Measurements from ENCODE around the gene NOTCH1. TPM values are rescaled to one million over a fixed set of nuclear protein-coding genes. Genes with fewer than 3 reads are reported as not detected.
A peak's percentile ranks its signal among the peaks of the same experiment; 100 is the strongest.

NOTCH1 gene
- total RNA-seq, 1 donor from 2014 or later, result 39.7 TPM

DNA sequence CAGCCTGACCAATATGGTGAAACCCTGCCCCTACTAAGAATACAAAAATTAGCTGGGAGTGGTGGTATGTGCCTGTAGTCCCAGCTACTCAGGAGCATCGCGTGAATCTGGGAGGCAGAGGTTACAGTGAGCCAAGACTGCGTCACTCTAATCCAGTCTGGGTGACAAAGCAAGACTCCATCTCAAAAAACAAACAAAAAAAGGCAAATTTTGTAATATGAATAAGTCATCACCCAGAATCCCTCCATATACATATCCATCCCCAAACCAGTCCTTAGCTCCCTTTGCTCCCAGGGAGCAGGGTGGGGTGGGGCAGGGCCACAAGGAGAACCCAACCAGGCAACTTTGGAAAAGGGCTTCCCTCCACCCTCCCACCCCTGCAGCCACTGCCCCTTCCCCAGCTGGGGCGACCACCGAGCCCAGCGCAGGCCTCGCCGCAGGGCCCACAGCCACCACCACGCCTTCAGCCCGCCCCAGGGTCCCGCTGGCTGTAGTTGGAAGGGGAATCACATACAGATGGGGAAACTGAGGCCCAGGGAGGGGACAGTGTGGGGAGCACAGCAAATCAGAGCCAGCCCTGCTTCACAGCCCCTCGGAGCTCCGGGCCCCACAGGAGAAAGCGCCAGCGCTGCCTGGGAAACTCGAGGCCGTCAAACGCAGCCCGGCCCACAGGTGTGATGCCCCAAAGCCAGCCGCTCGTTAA, 7.8 kb downstream of the NOTCH1 start:
- TF ChIP-seq, protein P1, sequence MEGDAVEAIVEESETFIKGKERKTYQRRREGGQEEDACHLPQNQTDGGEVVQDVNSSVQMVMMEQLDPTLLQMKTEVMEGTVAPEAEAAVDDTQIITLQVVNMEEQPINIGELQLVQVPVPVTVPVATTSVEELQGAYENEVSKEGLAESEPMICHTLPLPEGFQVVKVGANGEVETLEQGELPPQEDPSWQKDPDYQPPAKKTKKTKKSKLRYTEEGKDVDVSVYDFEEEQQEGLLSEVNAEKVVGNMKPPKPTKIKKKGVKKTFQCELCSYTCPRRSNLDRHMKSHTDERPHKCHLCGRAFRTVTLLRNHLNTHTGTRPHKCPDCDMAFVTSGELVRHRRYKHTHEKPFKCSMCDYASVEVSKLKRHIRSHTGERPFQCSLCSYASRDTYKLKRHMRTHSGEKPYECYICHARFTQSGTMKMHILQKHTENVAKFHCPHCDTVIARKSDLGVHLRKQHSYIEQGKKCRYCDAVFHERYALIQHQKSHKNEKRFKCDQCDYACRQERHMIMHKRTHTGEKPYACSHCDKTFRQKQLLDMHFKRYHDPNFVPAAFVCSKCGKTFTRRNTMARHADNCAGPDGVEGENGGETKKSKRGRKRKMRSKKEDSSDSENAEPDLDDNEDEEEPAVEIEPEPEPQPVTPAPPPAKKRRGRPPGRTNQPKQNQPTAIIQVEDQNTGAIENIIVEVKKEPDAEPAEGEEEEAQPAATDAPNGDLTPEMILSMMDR (conservative IDR thresholded peaks at IDR 0.05; ENCODE audit: low read depth, low read length), result no peak
- no peak for DNase-seq (ENCODE audit: low read depth)
- no peak overlapping the region for H3K4me3 ChIP-seq (ENCODE audit: low read depth, low read length)

DNA sequence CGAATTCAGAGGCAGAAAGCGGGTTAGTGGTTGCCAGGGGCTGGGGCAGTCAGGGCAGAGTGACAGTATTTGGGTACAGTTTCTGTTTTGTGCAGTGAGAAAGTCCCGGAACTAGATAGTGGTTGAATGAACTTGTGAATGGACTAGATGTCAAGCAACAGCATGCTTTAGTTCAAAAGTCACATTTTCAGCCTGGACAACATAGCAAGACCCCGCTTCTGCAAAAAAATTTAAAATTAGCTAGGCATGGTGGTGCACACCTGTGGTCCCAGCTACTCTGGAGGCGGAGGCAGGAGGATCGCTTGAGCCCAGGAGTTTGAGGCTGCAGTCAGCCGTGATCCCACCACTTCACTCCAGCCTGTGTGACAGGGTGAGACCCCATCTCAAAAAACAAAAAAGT, 8.4 kb downstream of the NOTCH1 start:
- DNase-seq (ENCODE audit: low read depth), result no peak
- TF ChIP-seq, protein P1 (conservative IDR thresholded peaks at IDR 0.05; ENCODE audit: low read depth, low read length), result no peak
- H3K4me3 ChIP-seq (ENCODE audit: low read depth, low read length), result no peak overlapping the region

DNA sequence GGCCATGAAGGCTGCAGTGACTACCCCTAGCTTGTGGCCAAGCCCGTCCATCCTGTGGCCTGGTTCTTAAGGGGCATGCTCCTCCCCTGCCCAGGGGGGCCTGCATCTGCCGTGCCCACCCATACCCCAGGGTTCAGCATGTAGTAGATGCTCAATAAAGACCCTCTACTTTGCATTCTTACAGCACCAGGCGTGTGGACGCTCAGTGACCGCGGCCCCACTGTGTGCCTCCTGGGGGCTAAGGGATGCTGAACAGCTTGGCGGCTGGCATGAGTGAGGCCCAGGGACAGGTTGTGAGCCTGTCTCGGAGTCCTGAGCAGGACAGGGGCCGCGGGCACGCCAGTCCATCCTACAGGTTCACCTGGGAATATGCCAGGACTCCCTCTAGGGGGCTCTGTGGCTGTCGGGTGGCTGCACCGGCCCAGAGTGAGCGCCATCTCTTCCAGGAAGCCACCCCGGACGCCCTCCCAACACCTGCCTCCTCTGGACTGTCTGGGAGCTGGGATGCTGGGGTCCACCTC, 9.1 kb downstream of the NOTCH1 start:
- H3K4me3 ChIP-seq (ENCODE audit: low read depth, low read length), result no peak overlapping the region
- DNase-seq (ENCODE audit: low read depth), result no peak
- TF ChIP-seq, protein P1 (conservative IDR thresholded peaks at IDR 0.05; ENCODE audit: low read depth, low read length), result peak; percentile 17

DNA sequence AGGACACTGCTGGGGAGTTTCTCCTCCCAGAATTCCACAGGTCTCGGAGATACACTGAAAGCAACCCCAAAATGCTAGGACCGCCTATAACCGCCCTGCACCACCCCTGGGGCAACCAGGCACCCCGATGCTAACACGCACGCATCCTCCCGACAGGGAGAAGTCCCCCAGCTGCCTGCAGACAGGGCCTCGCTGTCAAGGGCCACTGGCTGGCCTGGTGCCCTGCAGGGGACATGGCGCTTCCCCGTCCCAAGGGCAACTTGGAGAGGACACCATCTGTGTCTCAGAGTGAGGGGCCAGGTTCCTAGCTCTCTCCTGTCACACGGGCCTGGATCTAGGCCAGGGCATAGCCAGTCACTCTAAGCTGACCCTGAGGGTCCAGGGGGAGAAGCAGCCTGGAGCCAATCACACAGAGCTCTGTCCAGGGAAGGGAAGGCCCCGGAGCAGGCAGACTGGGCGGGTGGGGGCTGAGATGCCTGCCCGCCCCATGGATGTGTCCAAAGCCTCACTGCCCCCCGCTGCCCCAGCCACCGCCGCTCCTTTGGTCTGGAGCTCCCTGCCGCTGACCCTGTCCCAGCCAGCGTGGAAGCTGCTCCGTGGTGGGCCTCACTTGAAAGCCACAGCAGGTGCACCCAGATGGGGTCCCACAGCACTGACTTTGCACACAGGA, 9.7 kb downstream of the NOTCH1 start:
- no peak for DNase-seq (ENCODE audit: low read depth)
- H3K4me3 ChIP-seq (ENCODE audit: low read depth, low read length), result no peak overlapping the region
- TF ChIP-seq, protein P1 (conservative IDR thresholded peaks at IDR 0.05; ENCODE audit: low read depth, low read length), result no peak

DNA sequence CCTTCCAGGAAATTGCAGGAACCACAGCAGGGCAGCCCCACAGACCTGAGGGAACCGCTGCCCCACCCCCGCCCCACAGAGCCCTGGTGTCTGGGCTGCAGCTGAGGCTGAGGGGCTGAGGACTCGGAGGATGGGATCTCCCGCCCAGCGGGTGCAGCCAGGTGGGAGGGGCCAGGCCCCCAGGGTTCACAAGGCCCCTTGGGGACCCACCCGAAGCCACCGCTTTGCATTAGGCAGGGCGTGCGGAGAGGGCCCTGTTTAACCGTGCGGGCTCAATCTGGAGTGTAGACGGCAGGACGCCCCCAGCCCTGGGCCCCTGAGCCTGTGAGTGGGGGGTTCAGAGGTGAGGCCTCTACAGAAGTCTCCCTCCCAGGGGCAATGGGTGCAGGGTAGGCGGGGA, 10.8 kb downstream of the NOTCH1 start:
- no peak for DNase-seq (ENCODE audit: low read depth)
- H3K4me3 ChIP-seq (ENCODE audit: low read depth, low read length), result no peak overlapping the region
- TF ChIP-seq, protein P1 (conservative IDR thresholded peaks at IDR 0.05; ENCODE audit: low read depth, low read length), result no peak

DNA sequence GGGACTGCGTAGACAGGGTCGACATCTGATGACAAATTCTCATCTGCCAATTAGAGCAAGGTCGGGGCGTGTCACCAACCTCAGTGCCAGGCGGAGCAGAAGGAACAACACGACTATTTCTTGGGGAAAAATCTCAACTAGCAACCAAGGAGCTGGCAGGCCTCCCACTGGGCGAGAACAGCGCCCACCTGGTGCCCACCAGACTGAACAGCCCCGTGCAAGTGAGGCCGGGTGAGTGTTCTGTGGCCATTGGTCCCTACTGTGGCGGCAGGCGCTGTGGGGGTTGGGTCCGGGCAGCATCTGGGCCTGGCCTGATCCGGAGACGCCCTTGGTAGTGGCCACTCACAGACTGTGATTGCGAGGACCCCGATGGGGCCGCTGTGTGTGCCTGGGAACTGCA, 11.5 kb downstream of the NOTCH1 start:
- TF ChIP-seq, protein P1 (conservative IDR thresholded peaks at IDR 0.05; ENCODE audit: low read depth, low read length), result no peak
- H3K4me3 ChIP-seq (ENCODE audit: low read depth, low read length), result no peak overlapping the region
- DNase-seq (ENCODE audit: low read depth), result no peak
